HEK293 (cell line): ENCODE measurements around the gene TECTA.

ENCODE experiments used
- CTCF ChIA-PET: fragments of 350-600 bp; formaldehyde crosslinking; extraction: SDS; loops from one replicate; lab custom pipeline; 2021; ENCODE audit warnings: antibody characterized with exemption; lab: Yijun Ruan, JAX
- POLR2A ChIA-PET: fragments of 300-600 bp; formaldehyde crosslinking; extraction: SDS; loops from one replicate; lab custom pipeline; 2020; ENCODE audit warnings: antibody characterized with exemption, inconsistent platforms; lab: Yijun Ruan, JAX
- H3K27ac ChIP-seq: fragments of 200-500 bp; sonication (Bioruptor generic); 2 replicates; pipeline ENCODE4 v1.5.1; 2014; ENCODE audit warnings: low read depth, low read length, control low read depth, inconsistent platforms; ENCODE audit errors: extremely low read depth
- H3K36me3 ChIP-seq, 2 experiments: fragments of 200-500 bp in 1 of 2; sonication (Bioruptor generic) in 1 of 2; 1 replicate in 1 of 2; 2 replicates in 1 of 2; pipeline ENCODE4 v1.5.1; 2014 to 2017; ENCODE audit warnings: inconsistent platforms in 2 of 2, low read length in 2 of 2; ENCODE audit not compliant: control insufficient read depth in 2 of 2, insufficient read depth in 1 of 2
- H3K4me1 ChIP-seq: fragments of 200-500 bp; sonication (Bioruptor generic); 2 replicates; pipeline ENCODE4 v1.5.1; 2014; ENCODE audit warnings: mild to moderate bottlenecking, low read length, inconsistent platforms; ENCODE audit not compliant: control insufficient read depth, insufficient read depth
- H3K4me3 ChIP-seq: 2 replicates; pipeline ENCODE4 v1.5.1; 2011; ENCODE audit warnings: low read depth, mild to moderate bottlenecking, control low read depth, low read length, moderate library complexity
- H3K9me3 ChIP-seq: fragments of 200-500 bp; sonication (Bioruptor generic); 2 replicates; pipeline ENCODE4 v1.5.1; 2014; ENCODE audit warnings: low read depth, low read length, inconsistent platforms; ENCODE audit not compliant: control insufficient read depth, insufficient read depth
- FEZF1 ChIP-seq: fragments of 450-650 bp; formaldehyde crosslinking; IDR thresholded peaks from 2 replicates; pipeline ENCODE4 v1.5.1; 2016; ENCODE audit warnings: missing biosample characterization, missing genetic modification characterization
- IKZF3 ChIP-seq: fragments of 450-650 bp; IDR thresholded peaks from 2 replicates; pipeline ENCODE4 v1.5.0; 2018; ENCODE audit warnings: missing biosample characterization, mild to moderate bottlenecking, missing genetic modification characterization, moderate library complexity
- OSR2 ChIP-seq: fragments of 450-650 bp; formaldehyde crosslinking; IDR thresholded peaks from 2 replicates; pipeline ENCODE4 v1.5.1; 2016; ENCODE audit warnings: missing biosample characterization, missing genetic modification characterization
- PRDM6 ChIP-seq: fragments of 450-650 bp; formaldehyde crosslinking; IDR thresholded peaks from 2 replicates; pipeline ENCODE4 v1.5.1; 2017; ENCODE audit warnings: missing biosample characterization, missing genetic modification characterization
- SALL2 ChIP-seq: fragments of 450-650 bp; formaldehyde crosslinking; IDR thresholded peaks from 2 replicates; pipeline ENCODE4 v1.5.0; 2017; ENCODE audit warnings: missing biosample characterization, mild to moderate bottlenecking, missing genetic modification characterization, borderline replicate concordance
- ZBTB21 ChIP-seq: fragments of 450-650 bp; formaldehyde crosslinking; IDR thresholded peaks from 2 replicates; pipeline ENCODE4 v1.5.1; 2017; ENCODE audit warnings: missing biosample characterization, missing genetic modification characterization
- ZNF140 ChIP-seq: fragments of 450-650 bp; formaldehyde crosslinking; IDR thresholded peaks from 2 replicates; pipeline ENCODE4 v1.5.1; 2016; ENCODE audit warnings: missing biosample characterization, missing genetic modification characterization
- ZNF169 ChIP-seq: fragments of 450-650 bp; formaldehyde crosslinking; IDR thresholded peaks from 2 replicates; pipeline ENCODE4 v1.5.1; 2016; ENCODE audit warnings: missing biosample characterization, missing genetic modification characterization
- ZNF24 ChIP-seq: fragments of 450-650 bp; formaldehyde crosslinking; IDR thresholded peaks from 2 replicates; pipeline ENCODE4 v1.5.1; 2016; ENCODE audit warnings: missing biosample characterization, missing genetic modification characterization
- ZNF335 ChIP-seq: fragments of 450-650 bp; formaldehyde crosslinking; conservative IDR thresholded peaks from 2 replicates; pipeline ENCODE4 v1.5.1; 2016; ENCODE audit warnings: missing biosample characterization, missing genetic modification characterization
- ZNF521 ChIP-seq: fragments of 450-650 bp; formaldehyde crosslinking; IDR thresholded peaks from 2 replicates; pipeline ENCODE4 v1.5.1; 2017; ENCODE audit warnings: missing biosample characterization, mild to moderate bottlenecking, missing genetic modification characterization
- ZNF596 ChIP-seq: fragments of 450-650 bp; IDR thresholded peaks from 2 replicates; pipeline ENCODE4 v1.5.0; 2018; ENCODE audit warnings: missing biosample characterization, mild to moderate bottlenecking, missing genetic modification characterization, moderate library complexity
- ZNF654 ChIP-seq: fragments of 450-650 bp; formaldehyde crosslinking; IDR thresholded peaks from 2 replicates; pipeline ENCODE4 v1.5.1; 2016; ENCODE audit warnings: low read depth, missing biosample characterization, missing genetic modification characterization
- ZNF660 ChIP-seq: fragments of 450-650 bp; IDR thresholded peaks from 2 replicates; pipeline ENCODE4 v1.5.1; 2018; ENCODE audit warnings: missing biosample characterization, mild to moderate bottlenecking, missing genetic modification characterization
- ZNF776 ChIP-seq: fragments of 450-650 bp; formaldehyde crosslinking; IDR thresholded peaks from 2 replicates; pipeline ENCODE4 v1.5.0; 2017; ENCODE audit warnings: missing biosample characterization, missing genetic modification characterization, borderline replicate concordance
- ZNF792 ChIP-seq: fragments of 450-650 bp; formaldehyde crosslinking; IDR thresholded peaks from 2 replicates; pipeline ENCODE4 v1.5.1; 2016; ENCODE audit warnings: missing biosample characterization, missing genetic modification characterization
- ZSCAN4 ChIP-seq: fragments of 450-650 bp; formaldehyde crosslinking; IDR thresholded peaks from 2 replicates; pipeline ENCODE4 v1.5.1; 2017; ENCODE audit warnings: missing biosample characterization, missing genetic modification characterization
- TF ChIP-seq, protein P1 (sequence below): fragments of 450-650 bp; formaldehyde crosslinking; IDR thresholded peaks from 2 replicates; pipeline ENCODE4 v1.5.1; 2016; ENCODE audit warnings: missing biosample characterization, missing genetic modification characterization
- TF ChIP-seq, protein P2 (sequence below): fragments of 450-650 bp; formaldehyde crosslinking; IDR thresholded peaks from 2 replicates; pipeline ENCODE4 v1.5.1; 2016; ENCODE audit warnings: missing biosample characterization, missing genetic modification characterization, borderline replicate concordance

Gene TECTA

GRCh38 chr11:121108413-121108812, 7.4 kb downstream of the TECTA start (continued):
- TF ChIP-seq, protein P1, sequence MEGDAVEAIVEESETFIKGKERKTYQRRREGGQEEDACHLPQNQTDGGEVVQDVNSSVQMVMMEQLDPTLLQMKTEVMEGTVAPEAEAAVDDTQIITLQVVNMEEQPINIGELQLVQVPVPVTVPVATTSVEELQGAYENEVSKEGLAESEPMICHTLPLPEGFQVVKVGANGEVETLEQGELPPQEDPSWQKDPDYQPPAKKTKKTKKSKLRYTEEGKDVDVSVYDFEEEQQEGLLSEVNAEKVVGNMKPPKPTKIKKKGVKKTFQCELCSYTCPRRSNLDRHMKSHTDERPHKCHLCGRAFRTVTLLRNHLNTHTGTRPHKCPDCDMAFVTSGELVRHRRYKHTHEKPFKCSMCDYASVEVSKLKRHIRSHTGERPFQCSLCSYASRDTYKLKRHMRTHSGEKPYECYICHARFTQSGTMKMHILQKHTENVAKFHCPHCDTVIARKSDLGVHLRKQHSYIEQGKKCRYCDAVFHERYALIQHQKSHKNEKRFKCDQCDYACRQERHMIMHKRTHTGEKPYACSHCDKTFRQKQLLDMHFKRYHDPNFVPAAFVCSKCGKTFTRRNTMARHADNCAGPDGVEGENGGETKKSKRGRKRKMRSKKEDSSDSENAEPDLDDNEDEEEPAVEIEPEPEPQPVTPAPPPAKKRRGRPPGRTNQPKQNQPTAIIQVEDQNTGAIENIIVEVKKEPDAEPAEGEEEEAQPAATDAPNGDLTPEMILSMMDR (tag by site-specific recombination) = no peak
- TF ChIP-seq ZNF660 (tag by site-specific recombination) (no peak), PRDM6 (no peak), ZNF521 (tag by site-specific recombination) (no peak), FEZF1 (no peak), ZNF776 (tag by site-specific recombination) (no peak)

DNA sequence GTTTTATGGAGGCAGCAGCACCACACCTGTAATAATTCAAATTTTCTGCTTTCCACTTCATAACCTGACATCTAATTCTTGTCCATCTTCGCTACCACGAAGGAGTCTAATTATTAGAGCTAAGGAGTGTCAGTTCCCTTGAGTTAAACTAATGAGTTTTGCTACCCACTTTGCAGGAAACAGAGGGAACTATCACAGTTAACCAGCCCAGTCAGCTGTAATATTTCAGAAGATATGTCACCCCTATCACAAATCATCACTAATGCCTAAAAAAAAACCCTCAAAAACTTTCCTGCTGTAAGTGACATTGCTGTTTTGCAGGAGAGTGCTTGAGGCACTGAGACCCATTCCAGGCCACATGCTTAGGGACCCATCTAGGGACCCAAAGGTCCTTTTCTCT, 8.4 kb downstream of the TECTA start:
- CTCF ChIA-PET = interaction anchor here (0.6 kb wide), 1 partner anchor 502 kb away, joined by 4 read pairs; no protein-coding TSS in a partner anchor
- TF ChIP-seq SALL2 (tag by site-specific recombination) (no peak), ZNF596 (tag by site-specific recombination) (no peak), ZNF169 (no peak), ZNF792 (tag by site-specific recombination) (no peak), OSR2 (tag by site-specific recombination) (no peak), ZSCAN4 (tag by site-specific recombination) (no peak), ZNF140 (no peak), ZNF776 (tag by site-specific recombination) (no peak), ZBTB21 (no peak), ZNF654 (no peak), ZNF24 (no peak)
- TF ChIP-seq, protein P2, sequence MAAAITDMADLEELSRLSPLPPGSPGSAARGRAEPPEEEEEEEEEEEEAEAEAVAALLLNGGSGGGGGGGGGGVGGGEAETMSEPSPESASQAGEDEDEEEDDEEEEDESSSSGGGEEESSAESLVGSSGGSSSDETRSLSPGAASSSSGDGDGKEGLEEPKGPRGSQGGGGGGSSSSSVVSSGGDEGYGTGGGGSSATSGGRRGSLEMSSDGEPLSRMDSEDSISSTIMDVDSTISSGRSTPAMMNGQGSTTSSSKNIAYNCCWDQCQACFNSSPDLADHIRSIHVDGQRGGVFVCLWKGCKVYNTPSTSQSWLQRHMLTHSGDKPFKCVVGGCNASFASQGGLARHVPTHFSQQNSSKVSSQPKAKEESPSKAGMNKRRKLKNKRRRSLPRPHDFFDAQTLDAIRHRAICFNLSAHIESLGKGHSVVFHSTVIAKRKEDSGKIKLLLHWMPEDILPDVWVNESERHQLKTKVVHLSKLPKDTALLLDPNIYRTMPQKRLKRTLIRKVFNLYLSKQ (tag by site-specific recombination) = no peak
- Histone ChIP-seq H3K9me3 (no peaks in the 10 kb centered on the region), H3K4me3 (no peak overlapping the region), H3K4me1 (no peaks in the 10 kb centered on the region), H3K27ac (no peak overlapping the region), H3K36me3 (no peaks in the 10 kb centered on the region)
- POLR2A ChIA-PET = no interaction called here

DNA sequence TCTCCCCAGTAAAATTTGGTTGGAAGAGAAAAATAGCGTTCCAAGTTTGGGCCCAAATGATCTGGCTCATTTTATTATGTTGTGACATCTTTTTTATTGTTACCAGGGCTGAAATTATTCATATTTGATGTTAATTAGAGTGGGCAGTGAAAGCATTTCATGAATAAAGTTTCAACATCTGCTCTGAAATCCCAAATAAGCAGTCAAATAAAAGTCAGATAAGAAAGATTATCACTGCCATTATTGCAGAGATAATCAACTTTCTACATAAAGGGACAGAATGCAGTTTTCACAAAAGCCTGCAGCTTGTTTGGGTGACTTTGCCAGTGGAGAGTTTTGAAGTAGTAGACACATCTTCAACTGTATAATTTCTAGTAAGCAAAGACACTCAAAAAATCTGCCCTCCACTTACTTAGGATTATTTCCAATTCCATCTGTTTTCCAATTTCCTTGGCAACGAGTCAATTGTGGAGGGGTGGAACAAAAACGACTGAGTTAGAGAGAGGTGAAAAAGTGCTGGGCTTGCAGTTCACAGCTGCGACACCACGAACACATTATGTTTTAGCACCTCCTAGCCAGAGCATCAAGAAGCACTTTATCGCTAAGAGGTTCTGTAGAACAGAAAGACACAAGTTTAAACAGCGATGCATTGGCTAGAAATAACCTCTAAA, 9.0 kb downstream of the TECTA start:
- no peaks in the 10 kb centered on the region for H3K9me3 ChIP-seq
- no peaks in the 10 kb centered on the region for H3K36me3 ChIP-seq
- ChIA-PET CTCF (interaction anchor here (0.6 to 2.0 kb wide), 2 partner anchors 181 to 502 kb away, joined by 4 to 11 read pairs; no protein-coding TSS in a partner anchor), POLR2A (no interaction called here)
- no peak overlapping the region for H3K27ac ChIP-seq
- TF ChIP-seq ZNF335 (tag by site-specific recombination) (0 out of 2 replicates have a peak, but pooled peaks have one; percentile 12), IKZF3 (tag by site-specific recombination) (no peak)
- no peaks in the 10 kb centered on the region for H3K4me1 ChIP-seq
- H3K4me3 ChIP-seq = no peak overlapping the region
